NB4 (cell line): Measurements from ENCODE around the gene EMILIN1.

Experiments used
- CTCF ChIP-seq: IDR thresholded peaks from one replicate; pipeline ENCODE4 v1.5.1; 2012; ENCODE audit warnings: low read depth, low read length
- MYC ChIP-seq: IDR thresholded peaks from 2 replicates; pipeline ENCODE4 v1.6.1; 2011; ENCODE audit warnings: low read depth, low read length
- POLR2A ChIP-seq: IDR thresholded peaks from 2 replicates; pipeline ENCODE4 v1.6.1; 2011; ENCODE audit warnings: mild to moderate bottlenecking; ENCODE audit not compliant: insufficient read length; ENCODE audit errors: extremely low read depth

GRCh38 chr2:27082773-27083409, 4.5 kb downstream of the EMILIN1 start:
- TF ChIP-seq POLR2A (no peak), CTCF (no peak), MYC (0 out of 2 replicates have a peak, but pooled peaks have one; percentile 8)
